Lower leg skin (tissue), 3 donors: Measurements from ENCODE around the gene YTHDF1.

ENCODE experiments used
- POLR2A ChIP-seq, 2 donors: fragments of 450-650 bp; IDR thresholded peaks; one replicate each; pipeline ENCODE4 v1.6.1; 2016 to 2017; ENCODE audit warnings: antibody characterized with exemption in 2 of 2, mild to moderate bottlenecking in 1 of 2, moderate library complexity in 1 of 2
- TF ChIP-seq, protein P1 (sequence below), 3 donors: fragments of 450-650 bp; IDR thresholded peaks; one replicate each; pipeline ENCODE4 v1.5.1; 2016; ENCODE audit warnings: antibody characterized with exemption in 3 of 3, mild to moderate bottlenecking in 3 of 3, moderate library complexity in 2 of 3

DNA sequence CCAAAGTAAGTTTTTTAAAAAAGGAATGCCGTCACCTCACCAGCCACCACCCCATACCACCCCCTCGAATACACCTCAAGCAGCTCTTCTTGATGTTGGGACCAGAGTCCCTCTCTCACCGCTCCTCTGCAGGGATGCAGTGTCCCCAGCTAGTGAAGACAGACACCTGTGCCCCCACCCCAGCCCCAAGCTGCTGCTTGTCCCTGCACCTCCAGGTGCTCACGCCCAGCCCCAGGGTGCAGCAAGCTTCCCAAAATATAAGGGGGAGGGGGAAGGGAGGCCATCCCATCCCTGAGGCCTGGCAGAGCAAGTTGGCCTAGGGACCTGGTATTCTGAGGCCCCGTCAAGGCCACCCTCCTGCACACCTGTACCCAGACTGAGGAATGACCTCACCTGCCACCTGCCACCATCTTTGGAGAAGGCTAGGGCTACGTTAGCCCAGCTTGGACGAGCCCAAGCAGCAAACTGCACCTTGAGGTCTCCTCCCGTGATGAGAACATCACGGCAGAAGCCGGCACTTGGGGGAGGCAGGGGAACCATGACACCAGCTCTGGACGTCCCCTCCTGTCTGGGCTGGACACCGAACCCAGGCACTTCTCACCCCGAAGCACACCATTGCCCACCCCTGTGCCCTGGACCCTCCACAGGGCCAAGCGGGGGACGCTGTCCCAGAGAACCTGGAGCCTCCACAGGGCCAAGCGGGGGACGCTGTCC is 25.9 kb downstream of the YTHDF1 start:
- no peak for TF ChIP-seq POLR2A (IDR thresholded peaks at IDR 0.05)
- TF ChIP-seq, protein P1, sequence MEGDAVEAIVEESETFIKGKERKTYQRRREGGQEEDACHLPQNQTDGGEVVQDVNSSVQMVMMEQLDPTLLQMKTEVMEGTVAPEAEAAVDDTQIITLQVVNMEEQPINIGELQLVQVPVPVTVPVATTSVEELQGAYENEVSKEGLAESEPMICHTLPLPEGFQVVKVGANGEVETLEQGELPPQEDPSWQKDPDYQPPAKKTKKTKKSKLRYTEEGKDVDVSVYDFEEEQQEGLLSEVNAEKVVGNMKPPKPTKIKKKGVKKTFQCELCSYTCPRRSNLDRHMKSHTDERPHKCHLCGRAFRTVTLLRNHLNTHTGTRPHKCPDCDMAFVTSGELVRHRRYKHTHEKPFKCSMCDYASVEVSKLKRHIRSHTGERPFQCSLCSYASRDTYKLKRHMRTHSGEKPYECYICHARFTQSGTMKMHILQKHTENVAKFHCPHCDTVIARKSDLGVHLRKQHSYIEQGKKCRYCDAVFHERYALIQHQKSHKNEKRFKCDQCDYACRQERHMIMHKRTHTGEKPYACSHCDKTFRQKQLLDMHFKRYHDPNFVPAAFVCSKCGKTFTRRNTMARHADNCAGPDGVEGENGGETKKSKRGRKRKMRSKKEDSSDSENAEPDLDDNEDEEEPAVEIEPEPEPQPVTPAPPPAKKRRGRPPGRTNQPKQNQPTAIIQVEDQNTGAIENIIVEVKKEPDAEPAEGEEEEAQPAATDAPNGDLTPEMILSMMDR (IDR thresholded peaks at IDR 0.05): no peak
